DOHH2 (cell line): ENCODE results near the gene FAM241A.
"Not testable (repeated sequence)": the region's sequence is repeated elsewhere in the genome, so short reads cannot be mapped to it uniquely, and the experiment has no call there.

Experiments used
- H3F3A ChIP-seq: fragments of 200-600 bp; sonication (generic), shearing (Covaris generic); 2 replicates; pipeline ENCODE4 v1.6.0; 2016; ENCODE audit warnings: antibody characterized with exemption, mild to moderate bottlenecking; ENCODE audit not compliant: control insufficient read depth, insufficient read depth
- H3K27ac ChIP-seq: fragments of 200-600 bp; sonication (generic); 2 replicates; pipeline ENCODE4 v1.5.1; 2014; ENCODE audit warnings: low read depth, mild to moderate bottlenecking, low read length, moderate library complexity
- H3K27me3 ChIP-seq: fragments of 200-600 bp; sonication (generic); 2 replicates; pipeline ENCODE4 v1.6.1; 2014; ENCODE audit warnings: mild to moderate bottlenecking, low read length, mixed read lengths; ENCODE audit not compliant: control insufficient read depth
- H3K36me3 ChIP-seq: fragments of 200-600 bp; sonication (generic); 2 replicates; pipeline ENCODE4 v1.6.1; 2014; ENCODE audit warnings: mild to moderate bottlenecking, low read length, moderate library complexity, mixed read lengths; ENCODE audit not compliant: control insufficient read depth
- H3K4me1 ChIP-seq: fragments of 200-600 bp; sonication (generic); 2 replicates; pipeline ENCODE4 v1.6.1; 2014; ENCODE audit warnings: mild to moderate bottlenecking, low read length, mixed read lengths; ENCODE audit not compliant: control insufficient read depth
- H3K4me2 ChIP-seq: fragments of 200-600 bp; sonication (generic); 2 replicates; pipeline ENCODE4 v1.6.0; 2014; ENCODE audit warnings: mild to moderate bottlenecking, low read length, moderate library complexity
- H3K4me3 ChIP-seq: fragments of 200-600 bp; sonication (generic); 2 replicates; pipeline ENCODE4 v1.5.1; 2014; ENCODE audit warnings: mild to moderate bottlenecking, low read length, mixed read lengths
- H3K79me2 ChIP-seq: fragments of 200-600 bp; sonication (generic); 2 replicates; pipeline ENCODE4 v1.6.1; 2014; ENCODE audit warnings: mild to moderate bottlenecking, low read length, mixed read lengths; ENCODE audit not compliant: control insufficient read depth
- H3K9me2 ChIP-seq: fragments of 200-600 bp; sonication (generic); replicated peaks from 2 replicates; pipeline ENCODE4 v1.6.1; 2014; ENCODE audit warnings: mild to moderate bottlenecking, low read length, mixed read lengths; ENCODE audit not compliant: control insufficient read depth
- H3K9me3 ChIP-seq: fragments of 200-600 bp; sonication (generic); 2 replicates; pipeline ENCODE4 v1.6.1; 2014; ENCODE audit warnings: antibody characterized with exemption, low read length, mixed read lengths; ENCODE audit not compliant: control insufficient read depth, insufficient read depth
- H4K20me1 ChIP-seq: fragments of 200-600 bp; sonication (generic); 2 replicates; pipeline ENCODE4 v1.6.0; 2014; ENCODE audit warnings: low read depth, mild to moderate bottlenecking, antibody characterized with exemption, low read length, moderate library complexity; ENCODE audit not compliant: control insufficient read depth, insufficient read depth
- EZH2phosphoT487 ChIP-seq: fragments of 200-600 bp; sonication (generic); IDR thresholded peaks from 2 replicates; pipeline ENCODE4 v1.6.1; 2017; ENCODE audit warnings: borderline replicate concordance, mild to moderate bottlenecking, antibody characterized with exemption, low read length, moderate library complexity, mixed read lengths
- TF ChIP-seq, protein P1 (sequence below): fragments of 200-600 bp; sonication (generic); IDR thresholded peaks from one replicate; pipeline ENCODE4 v1.5.1; 2014; ENCODE audit warnings: antibody characterized with exemption, mild to moderate bottlenecking, low read depth, low read length; ENCODE audit not compliant: poor library complexity, severe bottlenecking

The FAM241A gene

DNA sequence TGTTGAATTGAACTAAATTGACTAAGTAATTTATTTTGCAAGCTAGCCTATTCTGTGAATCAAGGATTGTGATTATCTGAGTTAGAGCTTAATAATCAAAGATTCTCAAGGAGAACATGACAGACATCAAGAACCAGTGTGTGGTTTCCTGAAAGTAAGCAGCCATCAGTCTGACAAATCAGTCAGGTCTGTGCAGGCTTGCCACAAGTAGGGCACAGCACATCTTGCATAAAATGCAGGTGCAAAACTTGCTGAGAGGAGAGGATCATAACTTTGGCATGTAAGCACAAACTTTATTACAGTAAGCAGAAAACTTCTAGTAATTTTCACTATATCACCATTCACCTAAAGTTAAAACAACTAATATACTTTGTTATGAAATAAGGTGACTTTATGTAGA is 22.5 kb downstream of the FAM241A start:
- peak overlapping the region; percentile 94 for H3K27ac ChIP-seq
- H3K4me1 ChIP-seq: peaks cover 81% of the 10 kb centered on the region
- H3K9me3 ChIP-seq: no peaks in the 10 kb centered on the region

GRCh38 chr4:112168719-112169500 is 23.7 kb downstream of the FAM241A start:
- Histone ChIP-seq H3K4me2 (peak overlapping the region; percentile 64), H3K27ac (peak overlapping the region; percentile 94)

More for the DNA sequence above, 22.5 kb downstream of the FAM241A start:
- H3K4me3 ChIP-seq: peak overlapping the region; percentile 27
- TF ChIP-seq EZH2phosphoT487: no peak
- TF ChIP-seq, protein P1, sequence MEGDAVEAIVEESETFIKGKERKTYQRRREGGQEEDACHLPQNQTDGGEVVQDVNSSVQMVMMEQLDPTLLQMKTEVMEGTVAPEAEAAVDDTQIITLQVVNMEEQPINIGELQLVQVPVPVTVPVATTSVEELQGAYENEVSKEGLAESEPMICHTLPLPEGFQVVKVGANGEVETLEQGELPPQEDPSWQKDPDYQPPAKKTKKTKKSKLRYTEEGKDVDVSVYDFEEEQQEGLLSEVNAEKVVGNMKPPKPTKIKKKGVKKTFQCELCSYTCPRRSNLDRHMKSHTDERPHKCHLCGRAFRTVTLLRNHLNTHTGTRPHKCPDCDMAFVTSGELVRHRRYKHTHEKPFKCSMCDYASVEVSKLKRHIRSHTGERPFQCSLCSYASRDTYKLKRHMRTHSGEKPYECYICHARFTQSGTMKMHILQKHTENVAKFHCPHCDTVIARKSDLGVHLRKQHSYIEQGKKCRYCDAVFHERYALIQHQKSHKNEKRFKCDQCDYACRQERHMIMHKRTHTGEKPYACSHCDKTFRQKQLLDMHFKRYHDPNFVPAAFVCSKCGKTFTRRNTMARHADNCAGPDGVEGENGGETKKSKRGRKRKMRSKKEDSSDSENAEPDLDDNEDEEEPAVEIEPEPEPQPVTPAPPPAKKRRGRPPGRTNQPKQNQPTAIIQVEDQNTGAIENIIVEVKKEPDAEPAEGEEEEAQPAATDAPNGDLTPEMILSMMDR: no peak
- H3K4me2 ChIP-seq: peak overlapping the region; percentile 64
- no peaks in the 10 kb centered on the region for H4K20me1 ChIP-seq
- peaks cover 38% of the 10 kb centered on the region for H3F3A ChIP-seq
- H3K36me3 ChIP-seq: peaks cover 36% of the 10 kb centered on the region
- H3K79me2 ChIP-seq: peaks cover 89% of the 10 kb centered on the region
- H3K9me2 ChIP-seq: no peaks in the 10 kb centered on the region
- H3K27me3 ChIP-seq: no peaks in the 10 kb centered on the region

GRCh38 chr4:112170451-112170993 is 25.3 kb downstream of the FAM241A start:
- H3K4me1 ChIP-seq: peaks cover 97% of the 10 kb centered on the region
- no peak for TF ChIP-seq EZH2phosphoT487
- TF ChIP-seq, protein P1: no peak
- peaks cover 54% of the 10 kb centered on the region for H3K36me3 ChIP-seq
- peak overlapping the region; percentile 64 for H3K4me2 ChIP-seq
- no peaks in the 10 kb centered on the region for H3K9me3 ChIP-seq
- H3K27ac ChIP-seq: peak overlapping the region; percentile 94
- H3K9me2 ChIP-seq: no peaks in the 10 kb centered on the region
- no peaks in the 10 kb centered on the region for H4K20me1 ChIP-seq
- no peaks in the 10 kb centered on the region for H3K27me3 ChIP-seq
- peak overlapping the region; percentile 52 for H3K4me3 ChIP-seq
- H3F3A ChIP-seq: peaks cover 36% of the 10 kb centered on the region
- H3K79me2 ChIP-seq: peaks cover 94% of the 10 kb centered on the region

More at GRCh38 chr4:112168719-112169500, 23.7 kb downstream of the FAM241A start:
- H3K9me3 ChIP-seq: no peaks in the 10 kb centered on the region
- no peaks in the 10 kb centered on the region for H3K9me2 ChIP-seq
- peak overlapping the region; percentile 52 for H3K4me3 ChIP-seq
- TF ChIP-seq EZH2phosphoT487: no peak
- TF ChIP-seq, protein P1: no peak
- peaks cover 92% of the 10 kb centered on the region for H3K79me2 ChIP-seq
- H3K27me3 ChIP-seq: no peaks in the 10 kb centered on the region
- peaks cover 92% of the 10 kb centered on the region for H3K4me1 ChIP-seq
- H4K20me1 ChIP-seq: no peaks in the 10 kb centered on the region
- peaks cover 47% of the 10 kb centered on the region for H3K36me3 ChIP-seq
- peaks cover 38% of the 10 kb centered on the region for H3F3A ChIP-seq

DNA sequence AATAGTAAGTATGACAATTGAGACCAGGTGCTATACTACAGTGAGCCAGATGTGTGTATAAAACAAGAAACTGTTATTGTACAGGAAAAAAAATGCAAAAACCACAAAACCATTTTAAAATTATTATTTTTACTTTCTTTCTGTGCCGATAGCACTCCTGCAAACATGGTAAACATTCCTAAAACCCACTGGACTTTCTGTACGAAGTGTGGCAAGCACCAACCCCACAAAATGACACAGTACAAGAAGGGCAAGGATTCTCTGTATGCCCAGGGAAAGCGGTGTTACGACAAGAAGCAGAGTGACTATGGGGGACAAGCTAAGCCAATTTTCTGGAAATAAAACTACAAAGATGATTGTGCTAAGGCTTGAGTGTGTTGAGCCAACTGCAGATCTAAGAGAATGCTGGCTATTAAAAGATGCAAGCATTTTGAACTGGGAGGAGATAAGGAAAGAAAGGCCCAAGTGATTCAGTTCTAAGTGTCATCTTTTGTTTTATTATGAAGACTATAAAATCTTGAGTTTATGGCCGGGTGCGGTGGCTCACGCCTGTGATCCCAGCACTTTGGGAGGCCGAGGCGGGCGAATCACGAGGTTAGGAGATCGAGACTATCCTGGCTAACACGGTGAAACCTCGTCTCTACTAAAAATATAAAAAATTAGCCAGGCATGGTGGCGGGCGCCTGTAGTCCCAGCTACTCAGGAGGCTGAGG is 26.0 kb downstream of the FAM241A start:
- H4K20me1 ChIP-seq, H3K9me2 ChIP-seq, H3K9me3 ChIP-seq, H3K27me3 ChIP-seq: not testable (repeated sequence)
- H3K36me3 ChIP-seq: peaks cover 60% of the 10 kb centered on the region
- H3K4me3 ChIP-seq: peak overlapping the region; percentile 52
- H3K4me1 ChIP-seq: peaks cover 97% of the 10 kb centered on the region
- H3K27ac ChIP-seq: peak overlapping the region; percentile 94
- peaks cover 34% of the 10 kb centered on the region for H3F3A ChIP-seq
- peaks cover 94% of the 10 kb centered on the region for H3K79me2 ChIP-seq
- peak overlapping the region; percentile 64 for H3K4me2 ChIP-seq
